ENCODE data around the gene CCDC73. TPM values are rescaled to one million over a fixed set of nuclear protein-coding genes. Genes with fewer than 3 reads are reported as not detected.

The CCDC73 gene
- total RNA-seq, 1 donor: not detected

- TF ChIP-seq, protein P1, sequence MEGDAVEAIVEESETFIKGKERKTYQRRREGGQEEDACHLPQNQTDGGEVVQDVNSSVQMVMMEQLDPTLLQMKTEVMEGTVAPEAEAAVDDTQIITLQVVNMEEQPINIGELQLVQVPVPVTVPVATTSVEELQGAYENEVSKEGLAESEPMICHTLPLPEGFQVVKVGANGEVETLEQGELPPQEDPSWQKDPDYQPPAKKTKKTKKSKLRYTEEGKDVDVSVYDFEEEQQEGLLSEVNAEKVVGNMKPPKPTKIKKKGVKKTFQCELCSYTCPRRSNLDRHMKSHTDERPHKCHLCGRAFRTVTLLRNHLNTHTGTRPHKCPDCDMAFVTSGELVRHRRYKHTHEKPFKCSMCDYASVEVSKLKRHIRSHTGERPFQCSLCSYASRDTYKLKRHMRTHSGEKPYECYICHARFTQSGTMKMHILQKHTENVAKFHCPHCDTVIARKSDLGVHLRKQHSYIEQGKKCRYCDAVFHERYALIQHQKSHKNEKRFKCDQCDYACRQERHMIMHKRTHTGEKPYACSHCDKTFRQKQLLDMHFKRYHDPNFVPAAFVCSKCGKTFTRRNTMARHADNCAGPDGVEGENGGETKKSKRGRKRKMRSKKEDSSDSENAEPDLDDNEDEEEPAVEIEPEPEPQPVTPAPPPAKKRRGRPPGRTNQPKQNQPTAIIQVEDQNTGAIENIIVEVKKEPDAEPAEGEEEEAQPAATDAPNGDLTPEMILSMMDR (IDR thresholded peaks at IDR 0.05; ENCODE audit: extremely low read depth, low read depth, low read length): no peak
- peaks cover 4% of the 10 kb centered on the region for H3K27me3 ChIP-seq (ENCODE audit: insufficient read depth, low read length)
- no peaks in the 10 kb centered on the region for H4K20me1 ChIP-seq (ENCODE audit: insufficient read depth, low read length)
- H3K4me3 ChIP-seq (ENCODE audit: insufficient read depth, low read length): no peak overlapping the region
- no peaks in the 10 kb centered on the region for H3K36me3 ChIP-seq (ENCODE audit: insufficient read depth, low read length)
- H2AFZ ChIP-seq (ENCODE audit: low read length): no peak overlapping the region
- no peaks in the 10 kb centered on the region for H3K79me2 ChIP-seq (ENCODE audit: insufficient read depth, low read length)
- no peak overlapping the region for H3K27ac ChIP-seq (ENCODE audit: low read depth, low read length)
- H3K9me3 ChIP-seq (ENCODE audit: low read depth, low read length): peaks cover 1% of the 10 kb centered on the region
- no peak for DNase-seq (ENCODE audit: insufficient read length, low spot score, missing footprints)
- H3K4me1 ChIP-seq (ENCODE audit: insufficient read depth, low read length): peaks cover 8% of the 10 kb centered on the region
- H3K4me2 ChIP-seq (ENCODE audit: insufficient read depth, low read length): no peak overlapping the region
Measured at GRCh38 chr11:32705309-32706033, 89.0 kb downstream of the CCDC73 start.

- H3K36me3 ChIP-seq (ENCODE audit: insufficient read depth, low read length): no peaks in the 10 kb centered on the region
- H3K27ac ChIP-seq (ENCODE audit: low read depth, low read length): no peak overlapping the region
- no peaks in the 10 kb centered on the region for H4K20me1 ChIP-seq (ENCODE audit: insufficient read depth, low read length)
- TF ChIP-seq, protein P1 (IDR thresholded peaks at IDR 0.05; ENCODE audit: extremely low read depth, low read depth, low read length): no peak
- H3K4me2 ChIP-seq (ENCODE audit: insufficient read depth, low read length): no peak overlapping the region
- peaks cover 1% of the 10 kb centered on the region for H3K9me3 ChIP-seq (ENCODE audit: low read depth, low read length)
- no peaks in the 10 kb centered on the region for H3K27me3 ChIP-seq (ENCODE audit: insufficient read depth, low read length)
- no peak for DNase-seq (ENCODE audit: insufficient read length, low spot score, missing footprints)
- no peak overlapping the region for H3K4me3 ChIP-seq (ENCODE audit: insufficient read depth, low read length)
- no peaks in the 10 kb centered on the region for H3K79me2 ChIP-seq (ENCODE audit: insufficient read depth, low read length)
- H2AFZ ChIP-seq (ENCODE audit: low read length): no peak overlapping the region
- H3K4me1 ChIP-seq (ENCODE audit: insufficient read depth, low read length): peaks cover 8% of the 10 kb centered on the region
Measured at GRCh38 chr11:32704775-32705174, 89.7 kb downstream of the CCDC73 start.

- H3K4me2 ChIP-seq (ENCODE audit: insufficient read depth, low read length): no peak overlapping the region
- H3K4me3 ChIP-seq (ENCODE audit: insufficient read depth, low read length): no peak overlapping the region
- no peaks in the 10 kb centered on the region for H3K36me3 ChIP-seq (ENCODE audit: insufficient read depth, low read length)
- peaks cover 1% of the 10 kb centered on the region for H3K9me3 ChIP-seq (ENCODE audit: low read depth, low read length)
- no peaks in the 10 kb centered on the region for H3K79me2 ChIP-seq (ENCODE audit: insufficient read depth, low read length)
- no peaks in the 10 kb centered on the region for H4K20me1 ChIP-seq (ENCODE audit: insufficient read depth, low read length)
- H3K4me1 ChIP-seq (ENCODE audit: insufficient read depth, low read length): peaks cover 8% of the 10 kb centered on the region
- TF ChIP-seq, protein P1 (IDR thresholded peaks at IDR 0.05; ENCODE audit: extremely low read depth, low read depth, low read length): no peak
- peak; percentile 31 for DNase-seq (ENCODE audit: insufficient read length, low spot score, missing footprints)
- no peak overlapping the region for H3K27ac ChIP-seq (ENCODE audit: low read depth, low read length)
- no peaks in the 10 kb centered on the region for H3K27me3 ChIP-seq (ENCODE audit: insufficient read depth, low read length)
- H2AFZ ChIP-seq (ENCODE audit: low read length): no peak overlapping the region
Measured at GRCh38 chr11:32704261-32704660, 90.2 kb downstream of the CCDC73 start.

DNA sequence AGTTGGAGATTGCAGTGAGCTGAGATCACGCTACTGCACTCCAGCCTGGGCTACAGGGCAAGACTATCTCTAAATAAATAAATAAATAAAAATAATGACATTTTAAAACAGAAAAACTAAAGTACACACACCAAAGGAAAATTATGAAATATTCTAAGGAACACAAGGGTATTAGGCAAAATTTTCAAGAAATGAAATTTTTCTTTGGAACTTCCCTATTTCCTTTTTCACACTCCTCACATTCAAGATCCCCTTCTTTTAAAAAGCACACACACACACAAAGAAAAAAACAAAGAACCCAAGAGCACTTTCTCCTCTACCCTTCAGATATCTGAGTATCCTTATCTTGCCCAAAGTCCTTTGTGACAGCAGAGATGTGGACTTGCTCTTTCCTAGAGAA is 92.8 kb downstream of the CCDC73 start:
- no peaks in the 10 kb centered on the region for H3K36me3 ChIP-seq (ENCODE audit: insufficient read depth, low read length)
- H3K4me2 ChIP-seq (ENCODE audit: insufficient read depth, low read length): no peak overlapping the region
- no peaks in the 10 kb centered on the region for H4K20me1 ChIP-seq (ENCODE audit: insufficient read depth, low read length)
- no peaks in the 10 kb centered on the region for H3K4me1 ChIP-seq (ENCODE audit: insufficient read depth, low read length)
- H3K27ac ChIP-seq (ENCODE audit: low read depth, low read length): no peak overlapping the region
- no peak for DNase-seq (ENCODE audit: insufficient read length, low spot score, missing footprints)
- H3K4me3 ChIP-seq (ENCODE audit: insufficient read depth, low read length): no peak overlapping the region
- no peaks in the 10 kb centered on the region for H3K27me3 ChIP-seq (ENCODE audit: insufficient read depth, low read length)
- TF ChIP-seq, protein P1 (IDR thresholded peaks at IDR 0.05; ENCODE audit: extremely low read depth, low read depth, low read length): no peak
- H3K9me3 ChIP-seq (ENCODE audit: low read depth, low read length): peaks cover 1% of the 10 kb centered on the region
- H2AFZ ChIP-seq (ENCODE audit: low read length): no peak overlapping the region
- no peaks in the 10 kb centered on the region for H3K79me2 ChIP-seq (ENCODE audit: insufficient read depth, low read length)
